ENCODE data around the gene PLEKHG1.

The PLEKHG1 gene

DNA sequence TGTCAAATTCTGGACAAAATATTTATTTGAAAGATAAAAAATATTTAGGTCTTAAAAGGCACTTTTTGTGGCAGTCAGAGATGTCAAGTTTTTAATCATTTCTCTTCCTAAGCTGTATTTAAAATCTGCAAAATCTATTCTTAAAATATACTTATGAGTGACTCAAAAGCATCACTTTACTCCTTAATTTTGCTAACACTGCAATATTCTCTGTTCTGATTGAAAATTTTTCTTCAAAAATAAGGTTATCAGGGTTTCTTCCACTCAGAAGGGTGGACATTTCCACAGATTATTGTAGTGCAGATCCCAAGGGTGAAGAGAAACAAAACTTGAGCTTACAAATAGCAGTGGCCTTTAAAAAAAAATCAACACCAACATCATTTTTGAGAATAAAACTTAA, 27.5 kb downstream of the PLEKHG1 start (continued):
- TF ChIP-seq TOX (CRISPR knock-in tag; IDR thresholded peaks at IDR 0.05; ENCODE audit: borderline replicate concordance) (no peak), ZNF70 (CRISPR knock-in tag; IDR thresholded peaks at IDR 0.05) (no peak), ZFP3 (CRISPR knock-in tag; IDR thresholded peaks at IDR 0.05) (no peak), ZNF565 (CRISPR knock-in tag; conservative IDR thresholded peaks at IDR 0.05; ENCODE audit: low read depth) (no peak), ZC3H10 (CRISPR knock-in tag; IDR thresholded peaks at IDR 0.05) (no peak)
- TF ChIP-seq, protein P1, sequence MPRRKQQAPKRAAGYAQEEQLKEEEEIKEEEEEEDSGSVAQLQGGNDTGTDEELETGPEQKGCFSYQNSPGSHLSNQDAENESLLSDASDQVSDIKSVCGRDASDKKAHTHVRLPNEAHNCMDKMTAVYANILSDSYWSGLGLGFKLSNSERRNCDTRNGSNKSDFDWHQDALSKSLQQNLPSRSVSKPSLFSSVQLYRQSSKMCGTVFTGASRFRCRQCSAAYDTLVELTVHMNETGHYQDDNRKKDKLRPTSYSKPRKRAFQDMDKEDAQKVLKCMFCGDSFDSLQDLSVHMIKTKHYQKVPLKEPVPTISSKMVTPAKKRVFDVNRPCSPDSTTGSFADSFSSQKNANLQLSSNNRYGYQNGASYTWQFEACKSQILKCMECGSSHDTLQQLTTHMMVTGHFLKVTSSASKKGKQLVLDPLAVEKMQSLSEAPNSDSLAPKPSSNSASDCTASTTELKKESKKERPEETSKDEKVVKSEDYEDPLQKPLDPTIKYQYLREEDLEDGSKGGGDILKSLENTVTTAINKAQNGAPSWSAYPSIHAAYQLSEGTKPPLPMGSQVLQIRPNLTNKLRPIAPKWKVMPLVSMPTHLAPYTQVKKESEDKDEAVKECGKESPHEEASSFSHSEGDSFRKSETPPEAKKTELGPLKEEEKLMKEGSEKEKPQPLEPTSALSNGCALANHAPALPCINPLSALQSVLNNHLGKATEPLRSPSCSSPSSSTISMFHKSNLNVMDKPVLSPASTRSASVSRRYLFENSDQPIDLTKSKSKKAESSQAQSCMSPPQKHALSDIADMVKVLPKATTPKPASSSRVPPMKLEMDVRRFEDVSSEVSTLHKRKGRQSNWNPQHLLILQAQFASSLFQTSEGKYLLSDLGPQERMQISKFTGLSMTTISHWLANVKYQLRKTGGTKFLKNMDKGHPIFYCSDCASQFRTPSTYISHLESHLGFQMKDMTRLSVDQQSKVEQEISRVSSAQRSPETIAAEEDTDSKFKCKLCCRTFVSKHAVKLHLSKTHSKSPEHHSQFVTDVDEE (CRISPR knock-in tag; IDR thresholded peaks at IDR 0.05): no peak

DNA sequence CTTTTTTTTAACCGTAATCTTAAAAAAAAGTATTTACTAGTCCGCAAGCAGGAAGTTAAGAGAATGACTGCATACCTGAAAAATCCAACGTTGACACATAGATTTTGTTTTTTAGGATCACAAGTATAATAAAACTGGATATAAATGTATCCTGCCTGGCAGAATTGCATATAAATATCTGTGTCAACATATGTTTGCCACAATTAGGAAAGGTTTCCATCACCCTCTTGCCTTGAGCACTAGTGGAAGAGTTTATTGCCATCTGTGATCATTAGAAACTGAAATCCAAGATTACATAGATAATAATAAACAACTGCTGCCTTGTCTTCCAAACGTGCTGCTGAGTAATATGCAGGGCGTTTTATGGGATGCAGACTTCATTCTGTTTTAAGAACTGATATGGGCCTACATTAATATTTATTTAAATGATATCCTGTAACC, 27.9 kb downstream of the PLEKHG1 start:
- ATAC-seq: no peak
- TF ChIP-seq OSR1 (CRISPR knock-in tag; IDR thresholded peaks at IDR 0.05): no peak
- TF ChIP-seq, protein P2, sequence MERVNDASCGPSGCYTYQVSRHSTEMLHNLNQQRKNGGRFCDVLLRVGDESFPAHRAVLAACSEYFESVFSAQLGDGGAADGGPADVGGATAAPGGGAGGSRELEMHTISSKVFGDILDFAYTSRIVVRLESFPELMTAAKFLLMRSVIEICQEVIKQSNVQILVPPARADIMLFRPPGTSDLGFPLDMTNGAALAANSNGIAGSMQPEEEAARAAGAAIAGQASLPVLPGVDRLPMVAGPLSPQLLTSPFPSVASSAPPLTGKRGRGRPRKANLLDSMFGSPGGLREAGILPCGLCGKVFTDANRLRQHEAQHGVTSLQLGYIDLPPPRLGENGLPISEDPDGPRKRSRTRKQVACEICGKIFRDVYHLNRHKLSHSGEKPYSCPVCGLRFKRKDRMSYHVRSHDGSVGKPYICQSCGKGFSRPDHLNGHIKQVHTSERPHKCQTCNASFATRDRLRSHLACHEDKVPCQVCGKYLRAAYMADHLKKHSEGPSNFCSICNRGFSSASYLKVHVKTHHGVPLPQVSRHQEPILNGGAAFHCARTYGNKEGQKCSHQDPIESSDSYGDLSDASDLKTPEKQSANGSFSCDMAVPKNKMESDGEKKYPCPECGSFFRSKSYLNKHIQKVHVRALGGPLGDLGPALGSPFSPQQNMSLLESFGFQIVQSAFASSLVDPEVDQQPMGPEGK (CRISPR knock-in tag; IDR thresholded peaks at IDR 0.05; ENCODE audit: borderline replicate concordance): no peak
- no peak for TF ChIP-seq ISL1 (CRISPR knock-in tag; IDR thresholded peaks at IDR 0.05)
- no peak for TF ChIP-seq ARNTL (CRISPR knock-in tag; IDR thresholded peaks at IDR 0.05; ENCODE audit: borderline replicate concordance, low read depth)

GRCh38 chr6:150628908-150629307, 29.2 kb downstream of the PLEKHG1 start:
- ATAC-seq: no peak
- TF ChIP-seq GLIS3 (CRISPR knock-in tag; IDR thresholded peaks at IDR 0.05) (no peak), TCF4 (CRISPR knock-in tag; IDR thresholded peaks at IDR 0.05; ENCODE audit: borderline replicate concordance) (no peak), ZFP30 (CRISPR knock-in tag; IDR thresholded peaks at IDR 0.05) (no peak), ZC3H10 (CRISPR knock-in tag; IDR thresholded peaks at IDR 0.05) (no peak), ARNTL (CRISPR knock-in tag; IDR thresholded peaks at IDR 0.05; ENCODE audit: borderline replicate concordance, low read depth) (no peak), RARB (CRISPR knock-in tag; IDR thresholded peaks at IDR 0.05) (no peak), CSRNP3 (CRISPR knock-in tag; IDR thresholded peaks at IDR 0.05) (no peak), ZNF565 (CRISPR knock-in tag; conservative IDR thresholded peaks at IDR 0.05; ENCODE audit: low read depth) (no peak), CSDC2 (CRISPR knock-in tag; IDR thresholded peaks at IDR 0.05) (no peak), PPARA (CRISPR knock-in tag; IDR thresholded peaks at IDR 0.05; ENCODE audit: borderline replicate concordance) (no peak), ZNF70 (CRISPR knock-in tag; IDR thresholded peaks at IDR 0.05) (no peak), POU6F1 (CRISPR knock-in tag; IDR thresholded peaks at IDR 0.05; ENCODE audit: borderline replicate concordance, low read depth) (no peak)
- TF ChIP-seq, protein P1 (CRISPR knock-in tag; IDR thresholded peaks at IDR 0.05): no peak
